Mesenchymal stem cell (in vitro differentiated cells and primary cell): ENCODE results near the gene ECM2.

Source experiments
- DNase-seq: peaks from one replicate; pipeline ENCODE4 v3.0.0-alpha.2; 2013
- H2AFZ ChIP-seq: one replicate; pipeline ENCODE4 v1.6.1; 2013; ENCODE audit warnings: low read depth, mild to moderate bottlenecking, control low read depth, inconsistent platforms, low read length, moderate library complexity
- H2AK5ac ChIP-seq: 2 replicates; pipeline ENCODE4 v1.6.1; 2013; ENCODE audit warnings: low read length, moderate library complexity, mild to moderate bottlenecking, inconsistent platforms; ENCODE audit not compliant: severe bottlenecking
- H2BK120ac ChIP-seq: one replicate; pipeline ENCODE4 v1.6.1; 2013; ENCODE audit warnings: low read depth, mild to moderate bottlenecking, inconsistent platforms, low read length, moderate library complexity
- H2BK12ac ChIP-seq, 2 experiments: one replicate each; pipeline ENCODE4 v1.6.1; 2013; ENCODE audit warnings: inconsistent platforms in 2 of 2, low read length in 2 of 2, mild to moderate bottlenecking in 2 of 2, moderate library complexity in 2 of 2, control low read depth in 1 of 2
- H2BK15ac ChIP-seq: one replicate; pipeline ENCODE4 v1.6.1; 2013; ENCODE audit warnings: mild to moderate bottlenecking, low read depth, inconsistent platforms; ENCODE audit not compliant: poor library complexity, severe bottlenecking
- H2BK5ac ChIP-seq: 2 replicates; pipeline ENCODE4 v1.6.1; 2013; ENCODE audit warnings: low read depth, mild to moderate bottlenecking, low read length, control low read depth, inconsistent platforms; ENCODE audit not compliant: poor library complexity, severe bottlenecking
- H3K14ac ChIP-seq, 2 experiments: one replicate each; pipeline ENCODE4 v1.6.1; 2013; ENCODE audit warnings: inconsistent platforms in 2 of 2, low read length in 2 of 2, control low read depth in 1 of 2, mild to moderate bottlenecking in 1 of 2, moderate library complexity in 1 of 2
- H3K18ac ChIP-seq, 2 experiments: one replicate each; pipeline ENCODE4 v1.6.1; 2013; ENCODE audit warnings: inconsistent platforms in 2 of 2, low read length in 2 of 2, control low read depth in 1 of 2, low read depth in 1 of 2, mild to moderate bottlenecking in 1 of 2
- H3K23ac ChIP-seq, 2 experiments: one replicate each; pipeline ENCODE4 v1.6.1; 2013; ENCODE audit warnings: inconsistent platforms in 2 of 2, low read length in 2 of 2, mild to moderate bottlenecking in 2 of 2, moderate library complexity in 2 of 2, control low read depth in 1 of 2
- H3K27ac ChIP-seq: 2 replicates; pipeline ENCODE4 v1.5.1; 2013; ENCODE audit warnings: mild to moderate bottlenecking, moderate library complexity, low read length, control low read depth, inconsistent platforms; ENCODE audit not compliant: poor library complexity, severe bottlenecking
- H3K27me3 ChIP-seq, 2 experiments: 2 replicates each; pipeline versions ENCODE4 v1.6.1 to v1.7.0; 2013; ENCODE audit warnings: low read length in 2 of 2, mild to moderate bottlenecking in 2 of 2, moderate library complexity in 2 of 2, control low read depth in 1 of 2, inconsistent platforms in 1 of 2; ENCODE audit not compliant: control insufficient read depth in 1 of 2, insufficient read depth in 1 of 2
- H3K36me3 ChIP-seq, 2 experiments: 2 replicates each; pipeline versions ENCODE4 v1.6.1 to v1.7.0; 2013; ENCODE audit warnings: low read length in 2 of 2, control low read depth in 1 of 2, inconsistent platforms in 1 of 2, low read depth in 1 of 2, mild to moderate bottlenecking in 1 of 2; ENCODE audit not compliant: insufficient read depth in 2 of 2, control insufficient read depth in 1 of 2
- H3K4ac ChIP-seq, 2 experiments: one replicate each; pipeline ENCODE4 v1.6.1; 2013; ENCODE audit warnings: inconsistent platforms in 2 of 2, low read length in 2 of 2, mild to moderate bottlenecking in 2 of 2, moderate library complexity in 2 of 2, control low read depth in 1 of 2, low read depth in 1 of 2
- H3K4me1 ChIP-seq: 2 replicates; pipeline ENCODE4 v1.6.1; 2013; ENCODE audit warnings: low read depth, low read length, control low read depth; ENCODE audit not compliant: control insufficient read depth, insufficient read depth
- H3K4me2 ChIP-seq: 2 replicates; pipeline ENCODE4 v1.6.1; 2013; ENCODE audit warnings: low read length, mild to moderate bottlenecking, inconsistent platforms; ENCODE audit not compliant: poor library complexity, severe bottlenecking
- H3K4me3 ChIP-seq, 2 experiments: 2 replicates each; pipeline versions ENCODE4 v1.5.1 to v1.7.0; 2013; ENCODE audit warnings: low read length in 2 of 2, mild to moderate bottlenecking in 2 of 2, control low read depth in 1 of 2, low read depth in 1 of 2; ENCODE audit not compliant: insufficient read depth in 1 of 2
- H3K79me1 ChIP-seq: replicated peaks from 2 replicates; pipeline ENCODE4 v1.6.1; 2013; ENCODE audit warnings: mild to moderate bottlenecking, control low read depth, low read length, inconsistent platforms; ENCODE audit not compliant: poor library complexity, severe bottlenecking
- H3K9ac ChIP-seq: 2 replicates; pipeline ENCODE4 v1.7.0; 2013; ENCODE audit warnings: mild to moderate bottlenecking, low read length, moderate library complexity
- H3K9me3 ChIP-seq: 2 replicates; pipeline ENCODE4 v1.7.0; 2013; ENCODE audit warnings: mild to moderate bottlenecking, low read length; ENCODE audit not compliant: control insufficient read depth
- H4K8ac ChIP-seq: one replicate; pipeline ENCODE4 v1.6.1; 2013; ENCODE audit warnings: inconsistent platforms, mild to moderate bottlenecking, low read length, moderate library complexity
- H4K91ac ChIP-seq: one replicate; pipeline ENCODE4 v1.6.1; 2013; ENCODE audit warnings: mild to moderate bottlenecking, low read length, inconsistent platforms
- WGBS: methylation state at CpG from one replicate; pipeline ENCODE4 v1.1.7; 2013; ENCODE audit warnings: mixed read lengths; 5-methylcytosine and 5-hydroxymethylcytosine counted together

Gene ECM2

DNA sequence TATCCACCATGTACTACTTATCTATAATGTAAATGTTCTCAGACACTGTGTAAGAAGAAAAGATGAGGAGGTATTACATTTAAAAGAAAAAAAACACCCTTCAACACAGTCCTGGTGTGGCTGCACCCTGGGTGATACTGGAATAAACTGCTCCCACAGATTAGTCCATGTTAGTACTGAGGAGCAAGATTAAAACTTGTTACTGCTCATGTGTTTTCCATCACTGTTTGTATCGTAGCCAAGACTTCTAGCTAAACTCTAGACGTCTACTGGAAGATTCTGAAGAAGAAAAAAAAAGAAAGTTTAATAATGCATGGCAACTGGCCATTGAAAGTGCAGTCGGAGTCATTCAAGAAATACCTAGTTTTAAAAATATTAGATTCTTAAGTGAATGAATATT is 53.5 kb downstream of the ECM2 start, which contains the start of gene ASPN:
Gene ASPN (minus strand): TSS at position 178 of the 400 bp plus-strand sequence.
- H3K14ac ChIP-seq: no peak within 1 kb of the TSS
- H2AFZ ChIP-seq: no peak within 1 kb of the TSS
- WGBS: 100% methylated on average over 2 of the region's 3 CpGs
- peak within 1 kb of the TSS in 1 of 2 experiments; percentile 97 for H2BK12ac ChIP-seq
- no peak within 1 kb of the TSS for H3K23ac ChIP-seq
- peak within 1 kb of the TSS in 1 of 2 experiments; percentile 65 for H3K4me3 ChIP-seq
- H3K4me1 ChIP-seq: peaks cover 3% of the 10 kb centered on the region
- H3K27ac ChIP-seq: no peak within 1 kb of the TSS
- H2BK120ac ChIP-seq: no peak within 1 kb of the TSS
- no peak within 1 kb of the TSS for H4K8ac ChIP-seq
- H3K9ac ChIP-seq: peak within 1 kb of the TSS; percentile 88
- no peak within 1 kb of the TSS for H2BK15ac ChIP-seq
- H3K27me3 ChIP-seq: no peaks in the 10 kb centered on the region
- peak within 1 kb of the TSS in 1 of 2 experiments; percentile 95 for H3K4ac ChIP-seq
- no peak within 1 kb of the TSS for H4K91ac ChIP-seq
- DNase-seq: no peak
- no peak within 1 kb of the TSS for H2AK5ac ChIP-seq
- H3K4me2 ChIP-seq: no peak within 1 kb of the TSS
- no peaks in the 10 kb centered on the region for H3K9me3 ChIP-seq
- H3K18ac ChIP-seq: peak within 1 kb of the TSS; percentile 90 to 95
- H3K36me3 ChIP-seq: no peaks in the 10 kb centered on the region
- no peak within 1 kb of the TSS for H2BK5ac ChIP-seq
- no peaks in the 10 kb centered on the region for H3K79me1 ChIP-seq

DNA sequence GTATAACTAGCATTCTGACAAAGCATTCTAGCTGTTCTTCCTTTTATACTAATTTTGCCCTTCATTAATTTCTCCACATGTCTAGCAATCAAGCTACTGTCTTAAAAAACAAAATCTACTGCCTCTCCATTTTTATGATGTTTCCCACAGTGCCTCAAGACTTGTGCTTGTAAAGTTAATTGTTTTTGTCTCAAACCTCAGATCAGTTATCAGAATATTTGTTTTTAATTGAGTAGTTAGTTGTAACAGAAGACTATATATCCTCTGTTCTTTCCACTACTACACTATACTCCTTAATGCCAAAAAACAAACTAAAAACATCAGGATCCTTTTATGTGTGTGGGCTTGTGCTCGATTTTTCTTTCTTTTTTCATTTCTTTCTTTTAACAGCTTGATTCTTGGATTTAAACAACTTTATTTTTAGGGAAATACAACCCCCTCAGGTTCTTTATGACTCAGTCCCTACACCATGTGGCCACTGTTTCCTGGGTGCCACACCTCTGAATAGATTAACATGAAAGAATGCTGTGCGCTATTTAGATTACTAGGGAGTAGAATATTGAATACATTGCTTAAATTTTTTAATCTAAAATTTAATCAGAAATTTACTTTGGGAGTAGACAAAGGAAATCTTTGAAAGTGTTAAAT is 54.7 kb downstream of the ECM2 start:
- Histone ChIP-seq H2BK15ac (no peak overlapping the region), H3K4ac (no peak overlapping the region), H3K23ac (no peak overlapping the region), H2AK5ac (no peak overlapping the region), H2BK120ac (no peak overlapping the region), H4K91ac (no peak overlapping the region), H2BK5ac (no peak overlapping the region), H3K18ac (no peak overlapping the region), H3K4me3 (peak overlapping the region in 1 of 2 experiments; percentile 65), H4K8ac (no peak overlapping the region), H3K9me3 (no peaks in the 10 kb centered on the region), H3K36me3 (no peaks in the 10 kb centered on the region), H2AFZ (no peak overlapping the region), H3K14ac (no peak overlapping the region), H3K79me1 (no peaks in the 10 kb centered on the region), H3K27me3 (no peaks in the 10 kb centered on the region), H3K27ac (no peak overlapping the region), H3K4me2 (no peak overlapping the region), H3K9ac (peak overlapping the region; percentile 88), H2BK12ac (no peak overlapping the region), H3K4me1 (peaks cover 3% of the 10 kb centered on the region)
- DNase-seq: no peak
- no CpG with 5 or more reads among the region's 2 CpGs for WGBS

DNA sequence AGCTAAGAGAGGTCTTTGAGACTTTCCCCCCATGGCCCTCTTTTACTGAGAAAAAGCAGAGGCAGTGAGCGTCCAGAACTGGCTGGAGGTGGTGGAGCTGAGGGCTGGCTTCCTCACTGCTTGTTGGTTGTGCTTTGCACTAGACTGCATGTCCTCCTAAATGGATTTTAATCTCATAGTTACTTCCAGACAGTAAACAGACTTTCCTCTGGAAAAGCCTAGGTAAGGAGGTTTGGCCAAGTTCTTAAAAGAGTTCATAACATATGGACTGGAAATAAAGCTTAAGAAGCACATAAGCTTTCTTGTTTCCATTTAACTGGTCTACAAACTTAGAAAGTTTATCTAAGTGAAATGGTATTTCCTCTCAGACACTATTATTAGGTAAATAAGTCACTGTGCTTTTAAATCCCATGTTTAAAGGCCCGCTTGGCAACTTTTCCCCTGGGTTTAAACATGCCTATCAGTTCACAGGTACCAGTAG is 55.5 kb downstream of the ECM2 start:
- Histone ChIP-seq H3K9me3 (no peaks in the 10 kb centered on the region), H3K18ac (peak overlapping the region in 1 of 2 experiments; percentile 85), H2BK15ac (no peak overlapping the region), H2AFZ (no peak overlapping the region), H3K36me3 (no peaks in the 10 kb centered on the region), H4K91ac (no peak overlapping the region), H3K27ac (peak overlapping the region; percentile 50), H2BK12ac (peak overlapping the region in 1 of 2 experiments; percentile 77), H3K4me3 (peak overlapping the region in 1 of 2 experiments; percentile 65), H2BK120ac (no peak overlapping the region), H3K4me2 (no peak overlapping the region), H3K14ac (no peak overlapping the region), H3K4me1 (peaks cover 3% of the 10 kb centered on the region), H3K23ac (no peak overlapping the region), H2BK5ac (no peak overlapping the region), H3K79me1 (no peaks in the 10 kb centered on the region), H3K9ac (peak overlapping the region; percentile 88), H3K4ac (no peak overlapping the region), H4K8ac (peak overlapping the region; percentile 7), H2AK5ac (no peak overlapping the region), H3K27me3 (no peaks in the 10 kb centered on the region)
- peak; percentile 73 for DNase-seq
- WGBS: 3% methylated on average over 2 of the region's 2 CpGs

DNA sequence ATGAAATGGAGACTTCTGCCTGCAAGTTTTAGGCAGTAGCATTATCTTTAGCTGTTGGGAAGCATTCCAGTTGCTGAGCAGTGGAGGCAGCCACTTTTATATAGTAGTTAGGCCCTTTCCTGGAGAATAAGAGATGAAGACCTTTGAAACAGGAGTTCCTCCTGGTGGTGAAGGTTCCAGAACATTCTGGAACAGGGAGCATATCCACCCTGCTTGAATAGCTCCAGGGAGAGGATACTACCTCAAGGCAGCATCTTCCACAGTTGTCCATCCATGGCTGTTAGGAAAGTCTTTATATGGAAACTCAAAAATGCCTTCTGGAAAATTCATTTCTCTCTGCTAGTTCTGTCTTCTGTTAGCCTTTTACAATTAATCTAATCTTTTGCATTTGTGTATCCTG is 56.4 kb downstream of the ECM2 start:
- H2BK15ac ChIP-seq: no peak overlapping the region
- peak overlapping the region in 1 of 2 experiments; percentile 55 for H3K4ac ChIP-seq
- H2BK12ac ChIP-seq: peak overlapping the region; percentile 76 to 90
- peak overlapping the region; percentile 39 for H2BK120ac ChIP-seq
- H4K91ac ChIP-seq: no peak overlapping the region
- H3K4me1 ChIP-seq: peaks cover 2% of the 10 kb centered on the region
- H3K27me3 ChIP-seq: no peaks in the 10 kb centered on the region
- H3K9me3 ChIP-seq: no peaks in the 10 kb centered on the region
- H4K8ac ChIP-seq: no peak overlapping the region
- no peak overlapping the region for H2BK5ac ChIP-seq
- H3K79me1 ChIP-seq: no peaks in the 10 kb centered on the region
- no peak overlapping the region for H3K27ac ChIP-seq
- H3K18ac ChIP-seq: peak overlapping the region; percentile 19 to 40
- no peak overlapping the region for H3K9ac ChIP-seq
- H3K14ac ChIP-seq: no peak overlapping the region
- H3K23ac ChIP-seq: no peak overlapping the region
- H2AK5ac ChIP-seq: no peak overlapping the region
- H3K4me2 ChIP-seq: no peak overlapping the region
- H3K36me3 ChIP-seq: no peaks in the 10 kb centered on the region
- no peak overlapping the region for H3K4me3 ChIP-seq
- H2AFZ ChIP-seq: no peak overlapping the region
- DNase-seq: no peak
